SU-DHL-6 (cell line): ENCODE data around the gene PREX1.

Experiments
- EZH2phosphoT487 ChIP-seq: fragments of 200-600 bp; sonication (generic), shearing (Covaris generic); conservative IDR thresholded peaks from 2 replicates; pipeline ENCODE4 v1.6.1; 2018; ENCODE audit warnings: mild to moderate bottlenecking, antibody characterized with exemption, low read length, moderate library complexity, mixed read lengths
- TF ChIP-seq, protein P1 (sequence below): fragments of 200-600 bp; sonication (generic); IDR thresholded peaks from one replicate; pipeline ENCODE4 v1.5.1; 2017; ENCODE audit warnings: antibody characterized with exemption, mild to moderate bottlenecking, low read length, moderate library complexity; ENCODE audit not compliant: insufficient read depth, poor library complexity, severe bottlenecking

DNA sequence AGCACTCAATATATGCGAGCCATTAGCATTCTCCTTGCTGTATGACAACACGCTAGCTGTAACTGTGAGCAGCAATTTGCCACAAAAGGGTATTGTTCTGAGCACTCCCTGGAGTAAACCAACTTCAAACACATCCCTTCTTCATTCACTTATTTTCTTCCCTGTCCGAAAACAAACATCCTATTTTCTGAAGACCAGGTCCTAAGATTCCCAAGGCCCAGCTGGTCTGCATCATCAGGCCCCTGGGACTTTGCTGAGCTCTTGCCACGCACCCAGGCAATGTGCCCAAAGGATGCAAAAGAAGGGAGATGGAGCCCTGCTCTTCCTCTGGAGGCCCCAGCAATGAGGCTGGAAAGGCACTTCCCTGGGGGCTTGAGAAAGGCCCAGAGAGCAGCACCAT, 118.1 kb downstream of the PREX1 start:
- TF ChIP-seq EZH2phosphoT487 = no peak
- TF ChIP-seq, protein P1, sequence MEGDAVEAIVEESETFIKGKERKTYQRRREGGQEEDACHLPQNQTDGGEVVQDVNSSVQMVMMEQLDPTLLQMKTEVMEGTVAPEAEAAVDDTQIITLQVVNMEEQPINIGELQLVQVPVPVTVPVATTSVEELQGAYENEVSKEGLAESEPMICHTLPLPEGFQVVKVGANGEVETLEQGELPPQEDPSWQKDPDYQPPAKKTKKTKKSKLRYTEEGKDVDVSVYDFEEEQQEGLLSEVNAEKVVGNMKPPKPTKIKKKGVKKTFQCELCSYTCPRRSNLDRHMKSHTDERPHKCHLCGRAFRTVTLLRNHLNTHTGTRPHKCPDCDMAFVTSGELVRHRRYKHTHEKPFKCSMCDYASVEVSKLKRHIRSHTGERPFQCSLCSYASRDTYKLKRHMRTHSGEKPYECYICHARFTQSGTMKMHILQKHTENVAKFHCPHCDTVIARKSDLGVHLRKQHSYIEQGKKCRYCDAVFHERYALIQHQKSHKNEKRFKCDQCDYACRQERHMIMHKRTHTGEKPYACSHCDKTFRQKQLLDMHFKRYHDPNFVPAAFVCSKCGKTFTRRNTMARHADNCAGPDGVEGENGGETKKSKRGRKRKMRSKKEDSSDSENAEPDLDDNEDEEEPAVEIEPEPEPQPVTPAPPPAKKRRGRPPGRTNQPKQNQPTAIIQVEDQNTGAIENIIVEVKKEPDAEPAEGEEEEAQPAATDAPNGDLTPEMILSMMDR = no peak
